GM23338 (cell line): ENCODE data around the gene CNTNAP2. TPM values are rescaled to one million over a fixed set of nuclear protein-coding genes. Genes with fewer than 3 reads are reported as not detected.

Experiments used
- ATAC-seq: fragments of 200-7000 bp; cut with Tn5 transposase; 3 replicates; pipeline ENCODE4 v1.9.1; 2020
- DNase-seq: peaks from one replicate; pipeline ENCODE4 v3.0.0-alpha.2; 2015; ENCODE audit warnings: low spot score
- H2AFZ ChIP-seq: fragments of 200-600 bp; sonication (generic); 2 replicates; pipeline ENCODE4 v1.8.0; 2016; ENCODE audit warnings: antibody characterized with exemption, mild to moderate bottlenecking, moderate library complexity
- H3F3A ChIP-seq: fragments of 200-600 bp; sonication (generic); replicated peaks from 2 replicates; pipeline ENCODE4 v1.8.0; 2017; ENCODE audit warnings: antibody characterized with exemption, mixed run types, low read depth
- H3K27ac ChIP-seq: fragments of 200-600 bp; sonication (generic); 2 replicates; pipeline ENCODE4 v1.6.1; 2016; ENCODE audit warnings: low read depth
- H3K27me3 ChIP-seq: fragments of 200-600 bp; sonication (generic); 2 replicates; pipeline ENCODE4 v1.8.0; 2016; ENCODE audit warnings: mild to moderate bottlenecking, mixed run types, moderate library complexity; ENCODE audit not compliant: insufficient read depth
- H3K36me3 ChIP-seq: fragments of 200-600 bp; sonication (generic); 2 replicates; pipeline ENCODE4 v1.8.0; 2016; ENCODE audit warnings: mild to moderate bottlenecking; ENCODE audit not compliant: insufficient read depth
- H3K4me1 ChIP-seq: fragments of 200-600 bp; sonication (generic); 2 replicates; pipeline ENCODE4 v1.8.0; 2016; ENCODE audit warnings: mild to moderate bottlenecking, moderate library complexity; ENCODE audit not compliant: insufficient read depth
- H3K4me2 ChIP-seq: fragments of 200-600 bp; sonication (generic); 2 replicates; pipeline ENCODE4 v1.7.1; 2017; ENCODE audit warnings: mixed run types
- H3K4me3 ChIP-seq: fragments of 200-600 bp; sonication (generic); 2 replicates; pipeline ENCODE4 v1.6.1; 2016; ENCODE audit warnings: mixed run types
- H3K79me2 ChIP-seq: fragments of 200-600 bp; sonication (generic); replicated peaks from 2 replicates; pipeline ENCODE4 v1.8.0; 2017; ENCODE audit warnings: mild to moderate bottlenecking; ENCODE audit not compliant: insufficient read depth
- H3K9me2 ChIP-seq: fragments of 200-600 bp; sonication (generic); 2 replicates; pipeline ENCODE4 v1.8.0; 2017; ENCODE audit not compliant: insufficient read depth
- H4K20me1 ChIP-seq: fragments of 200-600 bp; sonication (generic); replicated peaks from 2 replicates; pipeline ENCODE4 v1.8.0; 2017; ENCODE audit warnings: mild to moderate bottlenecking; ENCODE audit not compliant: insufficient read depth
- H3K27ac Mint-ChIP-seq: 2 replicates; pipeline ENCODE4 v1.8.0; 2020; ENCODE audit warnings: inconsistent platforms, mild to moderate bottlenecking, moderate library complexity, mixed read lengths
- H3K27me3 Mint-ChIP-seq: 3 replicates; pipeline ENCODE4 v1.8.0; 2022; ENCODE audit warnings: low read depth, mild to moderate bottlenecking, moderate library complexity, mixed read lengths, inconsistent platforms; ENCODE audit not compliant: insufficient read depth, poor library complexity
- H3K36me3 Mint-ChIP-seq: 3 replicates; pipeline ENCODE4 v1.8.0; 2021; ENCODE audit warnings: low read depth, mild to moderate bottlenecking, inconsistent platforms, moderate library complexity, mixed read lengths
- H3K4me1 Mint-ChIP-seq: 3 replicates; pipeline ENCODE4 v1.8.0; 2020; ENCODE audit warnings: mild to moderate bottlenecking, inconsistent platforms, mixed read lengths
- H3K4me3 Mint-ChIP-seq: 3 replicates; pipeline ENCODE4 v1.8.0; 2021; ENCODE audit warnings: moderate library complexity, mild to moderate bottlenecking, inconsistent platforms, mixed read lengths
- H3K9me3 Mint-ChIP-seq: 3 replicates; pipeline ENCODE4 v1.8.0; 2020; ENCODE audit warnings: moderate library complexity, mild to moderate bottlenecking, inconsistent platforms, mixed read lengths
- CREB1 ChIP-seq: fragments of 250-450 bp; sonication (Bioruptor Pico); IDR thresholded peaks from 2 replicates; pipeline ENCODE4 v1.5.0; 2020; ENCODE audit warnings: low read depth, mild to moderate bottlenecking, moderate library complexity
- CTCF ChIP-seq, 2 experiments: fragments of 200-600 bp in 1 of 2; sonication (generic) in 1 of 2; conservative IDR thresholded peaks; 2 replicates each; pipeline versions ENCODE4 v1.5.1 to v1.6.1; 2016 to 2017; ENCODE audit warnings: antibody characterized with exemption in 2 of 2, low read depth in 2 of 2, mild to moderate bottlenecking in 2 of 2, moderate library complexity in 1 of 2
- ETS1 ChIP-seq: IDR thresholded peaks from 2 replicates; pipeline ENCODE4 v1.6.1; 2016; ENCODE audit warnings: antibody characterized with exemption
- EZH2 ChIP-seq: fragments of 200-600 bp; sonication (generic); IDR thresholded peaks from one replicate; pipeline ENCODE4 v1.8.0; 2017; ENCODE audit warnings: antibody characterized with exemption, mild to moderate bottlenecking, low read depth; ENCODE audit not compliant: unreplicated experiment
- EZH2phosphoT487 ChIP-seq: fragments of 200-600 bp; sonication (generic); IDR thresholded peaks from one replicate; pipeline ENCODE4 v1.8.1; 2018; ENCODE audit warnings: antibody characterized with exemption; ENCODE audit not compliant: unreplicated experiment
- JUNB ChIP-seq: IDR thresholded peaks from one replicate; pipeline ENCODE4 v1.6.1; 2016; ENCODE audit warnings: antibody characterized with exemption; ENCODE audit not compliant: unreplicated experiment
- NANOG ChIP-seq: IDR thresholded peaks from 2 replicates; pipeline ENCODE4 v1.6.1; 2016; ENCODE audit warnings: antibody characterized with exemption, borderline replicate concordance
- POLR2AphosphoS5 ChIP-seq: IDR thresholded peaks from 2 replicates; pipeline ENCODE4 v1.6.1; 2016; ENCODE audit warnings: antibody characterized with exemption, low read depth
- REST ChIP-seq: IDR thresholded peaks from one replicate; pipeline ENCODE4 v1.6.1; 2018; ENCODE audit warnings: antibody characterized with exemption; ENCODE audit not compliant: unreplicated experiment
- STAT1 ChIP-seq: IDR thresholded peaks from one replicate; pipeline ENCODE4 v1.6.1; 2016; ENCODE audit warnings: antibody characterized with exemption; ENCODE audit not compliant: unreplicated experiment
- ZNF114 ChIP-seq: fragments of 250-450 bp; sonication (Bioruptor Pico); IDR thresholded peaks from 2 replicates; pipeline ENCODE4 v1.5.0; 2020; ENCODE audit warnings: mild to moderate bottlenecking, moderate library complexity
- ZNF331 ChIP-seq: fragments of 250-450 bp; sonication (Bioruptor Pico); IDR thresholded peaks from 2 replicates; pipeline ENCODE4 v1.5.0; 2020; ENCODE audit warnings: low read depth, mild to moderate bottlenecking, moderate library complexity
- ZNF462 ChIP-seq: fragments of 250-450 bp; sonication (Bioruptor Pico); IDR thresholded peaks from 2 replicates; pipeline ENCODE4 v1.5.0; 2020; ENCODE audit warnings: mild to moderate bottlenecking, moderate library complexity
- polyA plus RNA-seq: library from polyadenylated mRNA; unstranded; fragments of >200 nt; fragmentation: Nextera tagmentation; extraction: Ambion mirVana; gene quantifications from 2 replicates; pipeline ENCODE4 v1.2.1, GENCODE V29; 2016
- total RNA-seq: library from RNA; depleted of rRNA; stranded (reverse); fragments of >200 nt; shearing (Covaris generic); gene quantifications from 2 replicates; pipeline ENCODE4 v1.2.3, GENCODE V29; 2014

Gene CNTNAP2
- total and polyA plus RNA-seq, 2 experiments from 2014 or later, result 38.2 to 61.3 TPM

GRCh38 chr7:148447221-148447849 is 2330.7 kb downstream of the CNTNAP2 start:
- Mint-ChIP-seq H3K9me3 (peaks cover 27% of the 10 kb centered on the region), H3K27ac (no peak overlapping the region), H3K27me3 (peaks cover 7% of the 10 kb centered on the region), H3K36me3 (peaks cover 19% of the 10 kb centered on the region), H3K4me3 (no peak overlapping the region), H3K4me1 (no peaks in the 10 kb centered on the region)
- TF ChIP-seq CREB1 (CRISPR knock-in tag), result no peak
- no peak for TF ChIP-seq STAT1
- no peak for TF ChIP-seq ZNF114 (CRISPR knock-in tag)
- TF ChIP-seq ZNF331 (CRISPR knock-in tag), result no peak
- TF ChIP-seq CTCF (conservative IDR thresholded peaks at IDR 0.05; ENCODE audit: low read depth in 2 of 2), result no peak
- no peak for TF ChIP-seq ZNF462 (CRISPR knock-in tag)
- TF ChIP-seq ETS1, result no peak
- no peak for TF ChIP-seq JUNB
- no peak for TF ChIP-seq POLR2AphosphoS5
- no peak for TF ChIP-seq EZH2
- TF ChIP-seq EZH2phosphoT487, result no peak
- TF ChIP-seq REST, result no peak
- TF ChIP-seq NANOG, result no peak
- H3K4me3 ChIP-seq, result no peak overlapping the region
- H3K4me1 ChIP-seq, result no peaks in the 10 kb centered on the region
- DNase-seq (no peak), ATAC-seq (no peak)
- no peaks in the 10 kb centered on the region for H3K36me3 ChIP-seq
- no peaks in the 10 kb centered on the region for H3K9me2 ChIP-seq
- H4K20me1 ChIP-seq, result no peaks in the 10 kb centered on the region
- no peaks in the 10 kb centered on the region for H3K79me2 ChIP-seq
- no peaks in the 10 kb centered on the region for H3F3A ChIP-seq
- no peak overlapping the region for H2AFZ ChIP-seq
- no peak overlapping the region for H3K4me2 ChIP-seq
- H3K27ac ChIP-seq, result no peak overlapping the region
- H3K27me3 ChIP-seq, result no peaks in the 10 kb centered on the region
